Lung (tissue), 12 donors: ENCODE data around the gene TMEM203. TPM values are rescaled to one million over a fixed set of nuclear protein-coding genes. Genes with fewer than 3 reads are reported as not detected.
A peak's percentile ranks its signal among the peaks of the same experiment; 100 is the strongest.

ENCODE experiments used
- ATAC-seq: fragments of 200-7000 bp; cut with Tn5 transposase; one replicate; pipeline ENCODE4 v1.9.1; 2020; ENCODE audit warnings: moderate number of reproducible peaks; ENCODE audit not compliant: insufficient read depth, low FRiP score
- DNase-seq, 3 donors: peaks; one replicate each; pipeline ENCODE4 v3.0.0-alpha.2; 2013 to 2017
- H3K27ac ChIP-seq, 2 donors: one replicate each; pipeline ENCODE4 v1.5.1; 2013; ENCODE audit warnings: mild to moderate bottlenecking in 2 of 2, moderate library complexity in 2 of 2, control low read depth in 1 of 2, inconsistent platforms in 1 of 2, low read depth in 1 of 2, low read length in 1 of 2
- H3K27me3 ChIP-seq, 3 donors: one replicate each; pipeline ENCODE4 v1.5.1; 2013; ENCODE audit warnings: low read length in 2 of 3; ENCODE audit not compliant: control insufficient read depth in 3 of 3, insufficient read depth in 3 of 3
- H3K36me3 ChIP-seq, 4 donors: one replicate each; pipeline ENCODE4 v1.5.1; 2013; ENCODE audit warnings: low read length in 4 of 4, mild to moderate bottlenecking in 1 of 4, moderate library complexity in 1 of 4; ENCODE audit not compliant: control insufficient read depth in 4 of 4, insufficient read depth in 4 of 4
- H3K4me1 ChIP-seq, 5 donors: one replicate each; pipeline ENCODE4 v1.5.1; 2013; ENCODE audit warnings: low read length in 5 of 5, mild to moderate bottlenecking in 2 of 5, moderate library complexity in 1 of 5; ENCODE audit not compliant: control insufficient read depth in 5 of 5, insufficient read depth in 5 of 5
- H3K4me3 ChIP-seq: one replicate; pipeline ENCODE4 v1.5.1; 2013; ENCODE audit warnings: mild to moderate bottlenecking, control low read depth, moderate library complexity
- H3K9ac ChIP-seq, 2 donors: one replicate each; pipeline ENCODE4 v1.5.1; 2013; ENCODE audit warnings: low read length in 2 of 2, control low read depth in 1 of 2; ENCODE audit not compliant: insufficient read depth in 1 of 2
- H3K9me3 ChIP-seq, 4 donors: one replicate each; pipeline ENCODE4 v1.5.1; 2013; ENCODE audit warnings: low read length in 3 of 4, mild to moderate bottlenecking in 1 of 4, moderate library complexity in 1 of 4; ENCODE audit not compliant: control insufficient read depth in 4 of 4, insufficient read depth in 3 of 4
- WGBS, 2 donors: extraction: QIAGEN DNeasy Blood & Tissue Kit; methylation state at CpG; one replicate each; pipeline ENCODE4 v1.1.7; 2013; 5-methylcytosine and 5-hydroxymethylcytosine counted together
- polyA plus RNA-seq, 2 donors: library from polyadenylated mRNA; stranded (reverse); fragments of 200-250 nt; gene quantifications; one replicate each; pipeline ENCODE4 v1.2.1, GENCODE V29; 2013
- total RNA-seq, 2 donors: library from RNA; depleted of rRNA in 1 of 2; stranded (reverse); fragments of >200 nt in 1 of 2; gene quantifications; one replicate each; pipeline ENCODE4 v1.2.1, GENCODE V29; 2014 to 2021
- TF ChIP-seq, protein P1 (sequence below): IDR thresholded peaks from 2 replicates; pipeline ENCODE4 v1.5.1; 2012; ENCODE audit warnings: mild to moderate bottlenecking; ENCODE audit errors: control extremely low read depth, extremely low read depth
- donor health status: control.
- donor health status: control.
- donor health status: Bipolar disorder and iron deficiency.
- donor health status: healthy.
- donor health status: DM: yes; HTN: yes; CAD: no.

Gene TMEM203
- total and polyA plus RNA-seq, 4 donors, result 26.0 to 39.3 (median 33.8) TPM

DNA sequence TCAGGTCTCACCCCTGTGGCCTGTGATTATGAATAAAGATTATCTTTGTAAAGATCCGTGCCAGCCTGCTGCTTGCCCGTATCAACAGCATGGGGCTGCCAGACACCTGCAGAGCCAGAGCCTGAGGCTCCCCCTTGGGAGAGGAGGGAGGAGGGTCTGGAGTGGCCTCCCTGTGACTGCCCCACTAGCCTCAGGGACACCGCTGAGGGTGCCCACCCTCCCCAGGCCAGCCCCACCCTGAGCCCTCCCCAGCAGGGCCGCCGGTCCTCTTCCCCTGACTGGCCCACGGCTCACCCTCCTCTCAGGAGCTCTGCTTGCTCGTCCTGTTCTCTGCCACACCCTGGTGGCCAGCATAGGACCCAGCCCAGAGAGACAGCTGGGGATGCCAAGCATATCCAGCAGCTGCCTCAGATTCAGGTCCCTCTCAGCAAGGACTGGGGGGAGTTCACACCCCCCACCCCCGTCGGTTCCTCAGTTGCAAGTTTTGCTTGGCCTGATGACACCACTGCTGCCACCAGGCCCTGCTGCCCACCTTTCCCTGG lies 15.1 kb downstream of the TMEM203 start:
- Histone ChIP-seq H3K4me3 (no peak overlapping the region), H3K27ac (peak overlapping the region in 1 of 2 donors; percentile 95), H3K36me3 (peaks cover 0 to 31% (median 7%) of the 10 kb centered on the region in 4 donors), H3K4me1 (peaks cover 14 to 42% (median 20%) of the 10 kb centered on the region in 5 donors), H3K9me3 (no peaks in the 10 kb centered on the region), H3K27me3 (no peaks in the 10 kb centered on the region), H3K9ac (no peak overlapping the region)
- DNase-seq (no peak), ATAC-seq (no peak)
- TF ChIP-seq, protein P1, sequence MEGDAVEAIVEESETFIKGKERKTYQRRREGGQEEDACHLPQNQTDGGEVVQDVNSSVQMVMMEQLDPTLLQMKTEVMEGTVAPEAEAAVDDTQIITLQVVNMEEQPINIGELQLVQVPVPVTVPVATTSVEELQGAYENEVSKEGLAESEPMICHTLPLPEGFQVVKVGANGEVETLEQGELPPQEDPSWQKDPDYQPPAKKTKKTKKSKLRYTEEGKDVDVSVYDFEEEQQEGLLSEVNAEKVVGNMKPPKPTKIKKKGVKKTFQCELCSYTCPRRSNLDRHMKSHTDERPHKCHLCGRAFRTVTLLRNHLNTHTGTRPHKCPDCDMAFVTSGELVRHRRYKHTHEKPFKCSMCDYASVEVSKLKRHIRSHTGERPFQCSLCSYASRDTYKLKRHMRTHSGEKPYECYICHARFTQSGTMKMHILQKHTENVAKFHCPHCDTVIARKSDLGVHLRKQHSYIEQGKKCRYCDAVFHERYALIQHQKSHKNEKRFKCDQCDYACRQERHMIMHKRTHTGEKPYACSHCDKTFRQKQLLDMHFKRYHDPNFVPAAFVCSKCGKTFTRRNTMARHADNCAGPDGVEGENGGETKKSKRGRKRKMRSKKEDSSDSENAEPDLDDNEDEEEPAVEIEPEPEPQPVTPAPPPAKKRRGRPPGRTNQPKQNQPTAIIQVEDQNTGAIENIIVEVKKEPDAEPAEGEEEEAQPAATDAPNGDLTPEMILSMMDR, result no peak
- 81 to 93% methylated on average over 7 to 9 of the region's 9 CpGs for WGBS, 2 donors

DNA sequence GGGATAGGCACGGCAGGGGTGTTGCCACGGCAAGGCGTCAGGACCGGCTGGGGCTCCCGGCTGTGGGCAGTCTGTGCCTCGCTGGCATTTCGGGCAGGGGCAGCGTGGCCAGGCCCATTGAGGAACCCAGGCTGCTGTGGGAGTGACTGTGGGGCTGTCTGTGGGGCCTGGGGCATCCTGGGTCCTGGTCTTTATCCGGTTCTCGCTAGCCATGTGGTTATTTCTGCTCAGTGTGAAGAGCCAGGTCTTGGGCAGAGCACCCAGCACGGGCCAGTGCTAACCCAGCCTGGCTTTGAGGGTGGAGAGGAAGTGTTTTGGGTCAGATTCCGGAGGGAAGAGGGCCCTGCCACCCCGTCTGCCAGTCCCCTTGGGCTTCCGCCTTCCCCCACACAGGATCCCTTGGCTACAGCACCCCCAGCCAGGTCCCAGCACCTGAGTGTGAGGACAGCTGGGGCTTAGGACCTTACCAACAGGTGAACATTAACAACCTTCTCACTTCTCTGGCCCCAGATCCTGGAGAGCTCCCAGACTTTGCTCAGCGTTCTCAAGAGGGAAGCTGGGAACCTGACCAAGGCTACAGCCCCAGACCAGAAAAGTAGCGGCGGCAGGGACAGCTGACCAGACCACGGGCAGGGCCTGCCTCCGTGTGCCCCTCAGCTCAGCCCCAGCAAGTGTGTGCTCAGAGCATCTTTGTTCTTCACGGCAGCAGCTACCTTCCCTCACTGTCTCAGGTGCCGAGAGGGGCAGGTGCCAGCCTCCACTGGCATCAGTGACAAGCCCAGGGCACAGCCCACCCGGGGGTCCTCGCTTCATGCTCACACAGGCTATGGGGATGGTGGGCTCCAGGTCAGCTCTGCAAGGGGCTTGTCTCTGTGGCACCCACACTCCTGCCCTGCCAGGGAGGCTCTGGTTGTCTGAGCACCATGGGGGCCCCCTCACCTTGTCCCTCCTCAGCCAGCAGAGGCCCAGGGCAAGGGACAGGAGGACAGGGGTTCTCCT lies 15.9 kb downstream of the TMEM203 start:
- peak overlapping the region; percentile 14 to 39 for H3K9ac ChIP-seq
- ATAC-seq (no peak), DNase-seq (no peak)
- H3K4me3 ChIP-seq, result peak overlapping the region; percentile 85
- H3K4me1 ChIP-seq, result peaks cover 14 to 39% (median 20%) of the 10 kb centered on the region in 5 donors
- H3K36me3 ChIP-seq, result peaks cover 0 to 39% (median 10%) of the 10 kb centered on the region in 4 donors
- no peaks in the 10 kb centered on the region for H3K27me3 ChIP-seq
- no peaks in the 10 kb centered on the region for H3K9me3 ChIP-seq
- 30 to 35% methylated on average over 21 to 23 of the region's 23 CpGs for WGBS, 2 donors
- peak overlapping the region; percentile 94 to 95 for H3K27ac ChIP-seq
- TF ChIP-seq, protein P1, result no peak

DNA sequence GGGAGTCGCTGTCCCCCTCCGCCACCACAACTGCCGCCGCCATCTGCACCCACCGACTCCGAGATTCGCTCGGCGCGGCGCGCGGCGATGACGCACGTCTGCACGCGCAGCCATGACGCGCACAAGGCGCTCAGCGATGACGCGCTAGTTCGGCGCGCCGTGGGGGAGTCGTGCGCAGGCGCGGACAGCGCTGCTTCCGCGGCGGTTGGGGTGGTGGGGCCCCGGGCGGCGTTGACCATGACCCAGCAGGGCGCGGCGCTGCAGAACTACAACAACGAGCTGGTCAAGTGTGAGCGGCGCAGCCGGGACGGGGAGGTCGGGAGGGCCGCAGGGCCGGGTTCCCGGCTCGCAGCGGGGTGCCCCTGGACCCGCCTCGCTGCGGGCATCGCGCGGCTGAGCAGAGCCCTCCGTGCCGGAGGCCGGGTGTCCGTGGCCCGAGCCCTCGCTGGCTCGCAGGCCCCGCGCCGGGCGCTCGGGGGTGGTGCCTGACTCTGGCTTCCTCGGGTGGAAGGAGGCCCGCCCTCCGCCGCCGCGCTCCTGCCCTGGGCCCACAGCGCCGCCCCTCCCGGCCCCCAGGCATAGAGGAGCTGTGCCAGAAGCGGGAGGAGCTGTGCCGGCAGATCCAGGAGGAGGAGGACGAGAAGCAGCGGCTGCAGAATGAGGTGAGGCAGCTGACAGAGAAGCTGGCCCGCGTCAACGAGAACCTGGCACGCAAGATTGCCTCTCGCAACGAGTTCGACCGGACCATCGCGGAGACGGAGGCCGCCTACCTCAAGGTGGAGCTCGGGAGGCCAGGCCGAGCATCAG lies 16.8 kb downstream of the TMEM203 start, which contains the start of the genes ANAPC2 and SSNA1:
Gene ANAPC2, minus strand, starts transcription at position 71 of the 807 bp plus-strand sequence. Its CDS starts 28 bp downstream, at position 43.
Gene SSNA1, plus strand, starts transcription at position 187 of the 807 bp plus-strand sequence. Its CDS starts 51 bp downstream, at position 238.
- peak; percentile 95 to 98 (median 95) for DNase-seq
- Histone ChIP-seq H3K36me3 (peaks cover 0 to 48% (median 16%) of the 10 kb centered on the region in 4 donors), H3K4me3 (peak within 1 kb of the TSS; percentile 96), H3K27ac (peak within 1 kb of the TSS; percentile 94 to 95), H3K9ac (peak within 1 kb of the TSS; percentile 39 to 52), H3K9me3 (no peaks in the 10 kb centered on the region), H3K4me1 (peaks cover 14 to 37% (median 20%) of the 10 kb centered on the region in 5 donors), H3K27me3 (no peaks in the 10 kb centered on the region)
- ATAC-seq, result peak; percentile 89
- TF ChIP-seq, protein P1, result peak; percentile 10
- 0 to 1% methylated on average over 81 to 98 of the region's 98 CpGs for WGBS, 2 donors
